Fibroblast of pulmonary artery (primary cell): ENCODE measurements around the gene OCRL.

ENCODE experiments used
- DNase-seq: peaks from one replicate; pipeline ENCODE4 v3.0.0-alpha.2; 2010; ENCODE audit warnings: low read depth
- H3K4me3 ChIP-seq: replicated peaks from 2 replicates; pipeline ENCODE4 v1.5.1; 2011; ENCODE audit warnings: low read depth, mild to moderate bottlenecking, control low read depth, low read length, moderate library complexity
- CTCF ChIP-seq: IDR thresholded peaks from 2 replicates; pipeline ENCODE4 v1.5.1; 2011; ENCODE audit warnings: mild to moderate bottlenecking, control low read depth, low read length, inconsistent platforms; ENCODE audit errors: missing control alignments

Gene OCRL

GRCh38 chrX:129540068-129540653, at the start of gene OCRL:
Gene OCRL (plus strand): TSS chrX:129540259. CDS start chrX:129540440, 181 bp downstream.
- DNase-seq: peak; percentile 65
- TF ChIP-seq CTCF: peak; percentile 60
- peak within 1 kb of the TSS; percentile 65 for H3K4me3 ChIP-seq

GRCh38 chrX:129490330-129490729, 49.7 kb upstream of the OCRL start:
- H3K4me3 ChIP-seq: no peak overlapping the region
- no peak for TF ChIP-seq CTCF
- DNase-seq: no peak

GRCh38 chrX:129493643-129494042, 46.4 kb upstream of the OCRL start:
- no peak for TF ChIP-seq CTCF
- H3K4me3 ChIP-seq: no peak overlapping the region
- peak; percentile 44 for DNase-seq

GRCh38 chrX:129494887-129495286, 45.2 kb upstream of the OCRL start:
- TF ChIP-seq CTCF: no peak
- DNase-seq: no peak
- H3K4me3 ChIP-seq: no peak overlapping the region

- H3K4me3 ChIP-seq: no peak overlapping the region
- no peak for TF ChIP-seq CTCF
- DNase-seq: no peak
These were observed 44.2 kb upstream of the OCRL start for GRCh38 chrX:129495900-129496299.

- no peak for TF ChIP-seq CTCF
- DNase-seq: no peak
- H3K4me3 ChIP-seq: no peak overlapping the region
These were observed 43.4 kb upstream of the OCRL start for GRCh38 chrX:129496625-129497024.

- no peak overlapping the region for H3K4me3 ChIP-seq
- no peak for TF ChIP-seq CTCF
- DNase-seq: no peak
These were observed 42.8 kb upstream of the OCRL start for GRCh38 chrX:129497146-129497843.
